ENCODE results near the gene FBL.

DNA sequence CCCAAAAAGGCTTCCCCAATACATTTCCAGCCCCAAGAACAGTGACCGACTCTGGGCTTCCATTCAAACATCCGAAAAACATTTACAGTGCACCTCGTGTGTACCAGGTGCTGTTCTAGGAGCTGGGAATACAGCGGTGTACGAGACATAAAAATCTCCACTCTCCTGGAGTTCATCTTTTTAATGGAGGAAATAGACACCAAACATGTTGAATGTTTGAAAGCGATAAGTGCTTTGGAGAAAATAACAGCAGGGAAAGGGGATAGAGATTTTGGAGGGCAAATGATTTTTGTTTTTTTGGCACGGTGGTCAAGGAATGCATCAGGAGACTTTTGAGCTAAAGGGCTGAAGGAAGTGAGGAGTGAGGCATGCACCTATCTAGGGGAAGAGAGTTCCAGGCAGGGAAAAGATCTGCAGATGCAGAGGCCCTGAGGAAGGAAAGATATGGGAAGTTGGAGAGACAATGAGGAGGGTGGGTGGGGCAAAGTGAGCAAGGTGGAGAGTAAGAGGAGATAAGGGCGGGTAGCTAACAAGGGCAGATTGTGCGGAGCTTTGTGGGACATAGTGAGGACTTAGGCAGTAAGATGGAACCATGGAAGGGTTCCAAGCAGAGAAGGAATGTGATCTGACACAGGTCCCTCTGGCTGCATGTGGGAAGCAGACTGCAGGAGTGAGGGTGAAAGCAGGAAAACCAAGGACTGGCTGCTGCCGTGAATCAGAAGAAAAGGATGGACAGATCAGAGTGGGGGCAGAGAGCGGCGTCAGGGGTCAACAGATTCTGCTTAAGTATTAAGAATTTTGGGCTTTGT is 703 bp upstream of the FBL start:
- TF ChIP-seq, protein P1, sequence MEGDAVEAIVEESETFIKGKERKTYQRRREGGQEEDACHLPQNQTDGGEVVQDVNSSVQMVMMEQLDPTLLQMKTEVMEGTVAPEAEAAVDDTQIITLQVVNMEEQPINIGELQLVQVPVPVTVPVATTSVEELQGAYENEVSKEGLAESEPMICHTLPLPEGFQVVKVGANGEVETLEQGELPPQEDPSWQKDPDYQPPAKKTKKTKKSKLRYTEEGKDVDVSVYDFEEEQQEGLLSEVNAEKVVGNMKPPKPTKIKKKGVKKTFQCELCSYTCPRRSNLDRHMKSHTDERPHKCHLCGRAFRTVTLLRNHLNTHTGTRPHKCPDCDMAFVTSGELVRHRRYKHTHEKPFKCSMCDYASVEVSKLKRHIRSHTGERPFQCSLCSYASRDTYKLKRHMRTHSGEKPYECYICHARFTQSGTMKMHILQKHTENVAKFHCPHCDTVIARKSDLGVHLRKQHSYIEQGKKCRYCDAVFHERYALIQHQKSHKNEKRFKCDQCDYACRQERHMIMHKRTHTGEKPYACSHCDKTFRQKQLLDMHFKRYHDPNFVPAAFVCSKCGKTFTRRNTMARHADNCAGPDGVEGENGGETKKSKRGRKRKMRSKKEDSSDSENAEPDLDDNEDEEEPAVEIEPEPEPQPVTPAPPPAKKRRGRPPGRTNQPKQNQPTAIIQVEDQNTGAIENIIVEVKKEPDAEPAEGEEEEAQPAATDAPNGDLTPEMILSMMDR (conservative IDR thresholded peaks at IDR 0.05 in 1 of 2, IDR thresholded peaks at IDR 0.05 in 1 of 2; ENCODE audit: extremely low read depth in 1 of 2, insufficient read depth in 1 of 2, low read depth in 1 of 2, low read length in 2 of 2), result no peak
- TF ChIP-seq EZH2 (IDR thresholded peaks at IDR 0.05; ENCODE audit: borderline replicate concordance, low read length), result no peak

All from mammary epithelial cell (primary cell).